LNCaP clone FGC (cell line): ENCODE data around the gene ELAPOR1.

Source experiments
- DNase-seq: peaks from one replicate; pipeline ENCODE4 v3.0.0-alpha.2; 2011; ENCODE audit warnings: low read depth
- H3K4me3 ChIP-seq: 2 replicates; pipeline ENCODE4 v1.5.1; 2011; ENCODE audit warnings: mild to moderate bottlenecking, low read depth, low read length, control low read depth
- CTCF ChIP-seq: IDR thresholded peaks from 2 replicates; pipeline ENCODE4 v1.5.1; 2012; ENCODE audit warnings: mild to moderate bottlenecking; ENCODE audit not compliant: control insufficient read depth, insufficient read depth; ENCODE audit errors: extremely low read depth

Gene ELAPOR1

GRCh38 chr1:109120356-109120755 is 6.4 kb downstream of the ELAPOR1 start:
- no peak overlapping the region for H3K4me3 ChIP-seq
- no peak for TF ChIP-seq CTCF

GRCh38 chr1:109131059-109131458 is 17.1 kb downstream of the ELAPOR1 start:
- TF ChIP-seq CTCF, result no peak
- no peak overlapping the region for H3K4me3 ChIP-seq
- no peak for DNase-seq

More at GRCh38 chr1:109120356-109120755, 6.4 kb downstream of the ELAPOR1 start:
- no peak for DNase-seq

GRCh38 chr1:109131800-109132199 is 17.9 kb downstream of the ELAPOR1 start:
- H3K4me3 ChIP-seq, result no peak overlapping the region
- no peak for TF ChIP-seq CTCF
- DNase-seq, result no peak

- no peak overlapping the region for H3K4me3 ChIP-seq
- no peak for DNase-seq
- TF ChIP-seq CTCF, result no peak
These were observed 19.2 kb downstream of the ELAPOR1 start for GRCh38 chr1:109133002-109133706.

GRCh38 chr1:109133815-109134214 is 19.9 kb downstream of the ELAPOR1 start:
- no peak for TF ChIP-seq CTCF
- no peak overlapping the region for H3K4me3 ChIP-seq
- DNase-seq, result no peak

- no peak for DNase-seq
- TF ChIP-seq CTCF, result no peak
- no peak overlapping the region for H3K4me3 ChIP-seq
These were observed 20.5 kb downstream of the ELAPOR1 start for GRCh38 chr1:109134423-109134822.

- DNase-seq, result no peak
- H3K4me3 ChIP-seq, result no peak overlapping the region
- TF ChIP-seq CTCF, result no peak
These were observed 22.0 kb downstream of the ELAPOR1 start for GRCh38 chr1:109135940-109136339.
